GM20000 (cell line): ENCODE results near the gene NTF3.

ENCODE experiments used
- DNase-seq: peaks from one replicate; pipeline ENCODE4 v3.0.0; 2012; ENCODE audit warnings: low spot score
- TF ChIP-seq, protein P1 (sequence below): IDR thresholded peaks from 2 replicates; pipeline ENCODE4 v1.5.1; 2012; ENCODE audit warnings: mild to moderate bottlenecking, control low read depth; ENCODE audit errors: extremely low read depth, missing control alignments

The NTF3 gene

DNA sequence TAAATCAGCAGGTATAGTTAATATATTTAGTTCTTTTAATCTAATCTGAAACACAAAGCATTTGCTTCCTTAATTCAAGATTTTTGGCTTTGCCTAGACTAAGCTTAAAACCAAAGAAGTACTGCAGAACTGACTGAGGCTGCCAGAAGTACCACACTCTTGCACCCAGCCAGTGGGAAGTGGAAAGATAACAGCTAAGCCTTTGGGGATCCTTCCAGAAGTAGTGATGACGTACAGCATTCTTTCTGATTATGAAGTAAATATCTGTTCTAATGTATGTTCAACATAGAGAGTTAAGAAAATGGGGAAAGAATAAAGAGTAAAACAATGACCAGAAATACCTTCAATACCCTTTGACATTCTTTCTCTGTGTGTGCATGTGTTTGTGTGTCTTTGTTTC lies 19.3 kb downstream of the NTF3 start:
- no peak for DNase-seq
- TF ChIP-seq, protein P1, sequence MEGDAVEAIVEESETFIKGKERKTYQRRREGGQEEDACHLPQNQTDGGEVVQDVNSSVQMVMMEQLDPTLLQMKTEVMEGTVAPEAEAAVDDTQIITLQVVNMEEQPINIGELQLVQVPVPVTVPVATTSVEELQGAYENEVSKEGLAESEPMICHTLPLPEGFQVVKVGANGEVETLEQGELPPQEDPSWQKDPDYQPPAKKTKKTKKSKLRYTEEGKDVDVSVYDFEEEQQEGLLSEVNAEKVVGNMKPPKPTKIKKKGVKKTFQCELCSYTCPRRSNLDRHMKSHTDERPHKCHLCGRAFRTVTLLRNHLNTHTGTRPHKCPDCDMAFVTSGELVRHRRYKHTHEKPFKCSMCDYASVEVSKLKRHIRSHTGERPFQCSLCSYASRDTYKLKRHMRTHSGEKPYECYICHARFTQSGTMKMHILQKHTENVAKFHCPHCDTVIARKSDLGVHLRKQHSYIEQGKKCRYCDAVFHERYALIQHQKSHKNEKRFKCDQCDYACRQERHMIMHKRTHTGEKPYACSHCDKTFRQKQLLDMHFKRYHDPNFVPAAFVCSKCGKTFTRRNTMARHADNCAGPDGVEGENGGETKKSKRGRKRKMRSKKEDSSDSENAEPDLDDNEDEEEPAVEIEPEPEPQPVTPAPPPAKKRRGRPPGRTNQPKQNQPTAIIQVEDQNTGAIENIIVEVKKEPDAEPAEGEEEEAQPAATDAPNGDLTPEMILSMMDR: no peak

DNA sequence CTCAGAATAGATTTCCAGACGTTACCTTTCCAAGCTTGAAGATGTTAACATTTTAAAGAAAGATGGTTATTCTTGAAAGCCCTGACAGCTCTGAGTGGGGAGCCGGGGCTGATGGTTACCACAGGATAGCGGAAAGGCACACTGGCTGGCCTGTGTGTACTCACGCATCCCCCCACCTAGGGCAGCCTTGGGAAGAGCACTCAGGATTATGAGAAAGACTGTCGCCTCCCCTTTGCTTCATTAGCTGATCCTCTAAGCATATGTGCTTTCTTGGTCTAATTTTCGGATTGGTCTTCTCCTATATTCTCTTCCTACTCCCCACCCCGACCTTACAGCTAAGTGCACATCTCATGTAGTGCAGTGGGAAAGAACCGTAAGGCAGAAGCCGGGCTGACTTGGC lies 20.7 kb downstream of the NTF3 start:
- TF ChIP-seq, protein P1: no peak
- DNase-seq: no peak

DNA sequence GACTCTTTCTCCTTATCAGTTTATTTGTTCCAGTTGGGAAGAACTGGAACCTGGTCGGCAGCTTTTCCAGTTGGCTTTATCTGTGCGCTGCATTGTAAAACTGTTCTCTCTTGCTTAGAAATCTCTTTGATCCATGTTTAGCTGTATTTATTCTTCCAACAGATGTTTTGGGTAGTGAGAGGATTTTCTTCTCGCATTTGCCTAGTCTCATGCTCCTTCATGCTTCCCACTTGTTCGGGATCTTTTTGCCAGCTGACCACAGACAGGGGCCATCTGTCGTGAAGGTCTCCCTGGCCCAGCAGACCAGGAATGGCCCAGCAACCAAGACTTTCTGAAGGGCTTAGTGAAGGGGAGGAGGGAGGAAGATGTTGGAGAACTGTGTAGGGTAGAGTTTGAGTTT lies 21.6 kb downstream of the NTF3 start:
- DNase-seq: no peak
- TF ChIP-seq, protein P1: no peak

DNA sequence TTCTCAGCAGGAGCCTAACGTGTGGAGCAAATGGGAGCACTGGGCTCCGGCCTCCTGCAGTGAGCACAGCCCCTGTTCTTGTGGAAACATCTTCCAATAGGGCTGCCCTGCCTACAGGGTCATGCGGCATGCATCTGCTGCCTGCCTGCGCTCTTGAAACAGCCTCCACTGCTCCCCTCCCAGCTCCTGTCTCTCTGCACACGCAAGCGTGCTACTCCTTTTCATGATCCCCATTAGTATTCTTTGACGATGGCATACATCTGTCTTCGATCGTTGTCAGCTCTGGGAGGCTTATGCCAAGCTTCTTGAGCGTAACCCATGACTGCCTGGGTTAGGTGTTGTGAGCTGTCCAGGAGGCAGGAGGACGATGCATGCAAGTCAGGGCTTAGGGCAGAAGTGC lies 23.1 kb downstream of the NTF3 start:
- DNase-seq: no peak
- TF ChIP-seq, protein P1: no peak

DNA sequence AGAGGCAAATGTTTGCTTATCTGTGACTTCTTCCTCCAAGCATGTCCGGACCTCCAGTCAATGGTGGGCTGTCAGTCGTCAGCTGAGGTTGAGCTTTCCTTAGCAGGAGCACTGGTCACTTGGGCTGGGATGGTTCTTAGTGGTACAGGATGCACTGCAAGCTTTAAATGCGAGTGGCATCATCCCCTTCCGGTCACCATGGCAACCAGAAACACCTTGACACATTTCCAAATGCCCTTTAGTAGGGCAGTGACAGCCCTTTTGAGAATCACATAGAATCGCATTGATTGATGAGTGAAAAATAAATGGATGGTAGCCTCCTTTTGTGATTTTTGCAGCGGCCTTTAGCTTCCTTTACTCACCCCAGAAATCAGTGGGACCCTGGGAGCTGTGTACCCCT lies 24.1 kb downstream of the NTF3 start:
- TF ChIP-seq, protein P1: no peak
- no peak for DNase-seq

DNA sequence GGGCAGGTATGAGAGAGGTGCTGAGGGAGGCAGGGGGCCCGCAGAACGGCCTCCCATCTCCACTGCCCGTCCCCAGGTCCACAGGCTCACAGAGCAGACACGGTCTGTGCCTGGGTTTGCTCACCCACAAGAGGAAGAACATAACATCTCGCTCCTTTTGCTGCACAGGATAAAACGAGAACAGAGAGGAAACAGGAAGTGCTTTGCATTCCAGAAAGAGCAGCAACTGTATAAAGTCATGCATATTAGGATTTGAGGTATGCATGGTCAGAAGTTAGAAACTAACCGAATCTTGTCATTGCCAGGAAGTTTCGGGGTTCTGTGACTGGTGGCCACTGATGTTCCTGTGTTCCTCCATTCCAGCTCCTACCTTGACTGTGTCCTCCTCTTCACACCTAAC lies 25.0 kb downstream of the NTF3 start:
- DNase-seq: no peak

DNA sequence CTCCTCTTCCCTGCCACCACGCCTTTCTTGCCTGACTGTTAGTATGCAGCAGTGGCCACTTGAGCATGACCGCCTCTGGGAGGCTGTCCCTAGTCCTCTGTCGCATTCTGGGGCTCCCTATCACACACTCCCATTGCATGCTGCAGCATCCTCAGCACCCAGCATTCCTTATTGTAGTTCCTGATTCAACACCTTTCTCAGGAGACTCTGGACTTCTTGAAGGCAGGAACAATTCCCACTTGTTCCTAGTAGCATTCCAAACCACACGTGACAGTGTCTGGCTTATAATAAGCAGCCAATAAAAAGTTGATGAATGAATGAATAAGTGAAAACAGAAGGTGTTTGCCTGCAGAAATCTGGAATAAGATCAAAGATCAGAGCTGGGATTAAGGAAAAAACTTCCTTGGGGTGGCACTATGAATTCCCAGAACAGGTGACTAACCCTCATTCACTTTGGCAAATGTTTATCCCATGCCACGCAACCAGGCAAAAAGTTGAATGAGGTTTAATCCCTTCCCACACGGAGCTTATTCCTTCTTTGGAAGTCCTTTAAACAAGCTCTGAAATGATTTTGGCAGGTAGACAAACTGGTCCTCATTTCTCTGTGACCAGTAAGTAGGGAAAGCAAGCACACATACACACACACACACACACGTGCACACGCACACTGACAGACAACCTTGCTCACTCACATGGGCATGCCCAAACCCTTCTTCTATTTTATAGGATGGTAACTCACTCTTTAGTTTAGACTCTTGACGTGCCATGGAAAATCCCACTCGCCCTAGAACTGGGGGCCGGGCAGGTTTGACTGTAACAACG lies 26.5 kb downstream of the NTF3 start:
- no peak for DNase-seq
- TF ChIP-seq, protein P1: no peak

More for the DNA sequence above, 25.0 kb downstream of the NTF3 start:
- TF ChIP-seq, protein P1: no peak
